Measurements from ENCODE around the gene CA12. TPM values are rescaled to one million over a fixed set of nuclear protein-coding genes. Genes with fewer than 3 reads are reported as not detected.

CA12 gene
- total RNA-seq, 1 experiment from 2014 or later, result 0.97 TPM

- intact Hi-C loops (cut with micrococcal nuclease; ENCODE audit: unreplicated experiment), result no loop called here
- no peak overlapping the region for H3K27ac ChIP-seq (ENCODE audit: low read depth, low read length, poor library complexity, severe bottlenecking)
- H3K27me3 ChIP-seq (replicated peaks; ENCODE audit: insufficient read depth, low read depth, low read length, poor library complexity), result no peaks in the 10 kb centered on the region
- DNase-seq (ENCODE audit: low spot score), result no peak
- H3K36me3 ChIP-seq (ENCODE audit: insufficient read depth, low read length, poor library complexity, severe bottlenecking), result no peaks in the 10 kb centered on the region
- H3K9me3 ChIP-seq (ENCODE audit: low read depth, low read length, poor library complexity, severe bottlenecking), result no peaks in the 10 kb centered on the region
- TF ChIP-seq, protein P1, sequence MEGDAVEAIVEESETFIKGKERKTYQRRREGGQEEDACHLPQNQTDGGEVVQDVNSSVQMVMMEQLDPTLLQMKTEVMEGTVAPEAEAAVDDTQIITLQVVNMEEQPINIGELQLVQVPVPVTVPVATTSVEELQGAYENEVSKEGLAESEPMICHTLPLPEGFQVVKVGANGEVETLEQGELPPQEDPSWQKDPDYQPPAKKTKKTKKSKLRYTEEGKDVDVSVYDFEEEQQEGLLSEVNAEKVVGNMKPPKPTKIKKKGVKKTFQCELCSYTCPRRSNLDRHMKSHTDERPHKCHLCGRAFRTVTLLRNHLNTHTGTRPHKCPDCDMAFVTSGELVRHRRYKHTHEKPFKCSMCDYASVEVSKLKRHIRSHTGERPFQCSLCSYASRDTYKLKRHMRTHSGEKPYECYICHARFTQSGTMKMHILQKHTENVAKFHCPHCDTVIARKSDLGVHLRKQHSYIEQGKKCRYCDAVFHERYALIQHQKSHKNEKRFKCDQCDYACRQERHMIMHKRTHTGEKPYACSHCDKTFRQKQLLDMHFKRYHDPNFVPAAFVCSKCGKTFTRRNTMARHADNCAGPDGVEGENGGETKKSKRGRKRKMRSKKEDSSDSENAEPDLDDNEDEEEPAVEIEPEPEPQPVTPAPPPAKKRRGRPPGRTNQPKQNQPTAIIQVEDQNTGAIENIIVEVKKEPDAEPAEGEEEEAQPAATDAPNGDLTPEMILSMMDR (conservative IDR thresholded peaks at IDR 0.05; ENCODE audit: low read depth, low read length), result no peak
- no peak for TF ChIP-seq EZH2 (IDR thresholded peaks at IDR 0.05; ENCODE audit: borderline replicate concordance, low read depth, low read length, poor library complexity, severe bottlenecking)
- POLR2A ChIA-PET (ENCODE audit: low non-redundant PET), result no interaction called here
- no peak overlapping the region for H3K4me3 ChIP-seq (ENCODE audit: low read depth, low read length, poor library complexity, severe bottlenecking)
- no TSS peak for BruUV-seq (replicated peaks)
- H3K4me1 ChIP-seq (ENCODE audit: insufficient read depth, low read length, poor library complexity, severe bottlenecking), result peaks cover 4% of the 10 kb centered on the region
- CTCF ChIA-PET, result no interaction called here
Observed at GRCh38 chr15:63353887-63354286, 27.8 kb downstream of the CA12 start.

GRCh38 chr15:63353261-63353660, 28.4 kb downstream of the CA12 start:
- DNase-seq (ENCODE audit: low spot score), result no peak
- no TSS peak for BruUV-seq (replicated peaks)
- POLR2A ChIA-PET (ENCODE audit: low non-redundant PET), result no interaction called here
- Histone ChIP-seq H3K4me3 (ENCODE audit: low read depth, low read length, poor library complexity, severe bottlenecking) (no peak overlapping the region), H3K9me3 (ENCODE audit: low read depth, low read length, poor library complexity, severe bottlenecking) (no peaks in the 10 kb centered on the region), H3K4me1 (ENCODE audit: insufficient read depth, low read length, poor library complexity, severe bottlenecking) (peaks cover 10% of the 10 kb centered on the region), H3K27me3 (replicated peaks; ENCODE audit: insufficient read depth, low read depth, low read length, poor library complexity) (no peaks in the 10 kb centered on the region), H3K36me3 (ENCODE audit: insufficient read depth, low read length, poor library complexity, severe bottlenecking) (no peaks in the 10 kb centered on the region), H3K27ac (ENCODE audit: low read depth, low read length, poor library complexity, severe bottlenecking) (no peak overlapping the region)
- CTCF ChIA-PET, result no interaction called here
- TF ChIP-seq EZH2 (IDR thresholded peaks at IDR 0.05; ENCODE audit: borderline replicate concordance, low read depth, low read length, poor library complexity, severe bottlenecking), result no peak
- TF ChIP-seq, protein P1 (conservative IDR thresholded peaks at IDR 0.05; ENCODE audit: low read depth, low read length), result no peak
- intact Hi-C loops (cut with micrococcal nuclease; ENCODE audit: unreplicated experiment), result no loop called here

- no peaks in the 10 kb centered on the region for H3K36me3 ChIP-seq (ENCODE audit: insufficient read depth, low read length, poor library complexity, severe bottlenecking)
- H3K27ac ChIP-seq (ENCODE audit: low read depth, low read length, poor library complexity, severe bottlenecking), result no peak overlapping the region
- ChIA-PET POLR2A (ENCODE audit: low non-redundant PET) (no interaction called here), CTCF (no interaction called here)
- no TSS peak for BruUV-seq (replicated peaks)
- TF ChIP-seq, protein P1 (conservative IDR thresholded peaks at IDR 0.05; ENCODE audit: low read depth, low read length), result no peak
- no peak for TF ChIP-seq EZH2 (IDR thresholded peaks at IDR 0.05; ENCODE audit: borderline replicate concordance, low read depth, low read length, poor library complexity, severe bottlenecking)
- no peak overlapping the region for H3K4me3 ChIP-seq (ENCODE audit: low read depth, low read length, poor library complexity, severe bottlenecking)
- intact Hi-C loops (cut with micrococcal nuclease; ENCODE audit: unreplicated experiment), result no loop called here
- H3K4me1 ChIP-seq (ENCODE audit: insufficient read depth, low read length, poor library complexity, severe bottlenecking), result peaks cover 15% of the 10 kb centered on the region
- H3K9me3 ChIP-seq (ENCODE audit: low read depth, low read length, poor library complexity, severe bottlenecking), result no peaks in the 10 kb centered on the region
- DNase-seq (ENCODE audit: low spot score), result no peak
- no peaks in the 10 kb centered on the region for H3K27me3 ChIP-seq (replicated peaks; ENCODE audit: insufficient read depth, low read depth, low read length, poor library complexity)
Observed at GRCh38 chr15:63352808-63353207, 28.8 kb downstream of the CA12 start.

Data from A673 (cell line).